ENCODE data around the gene CLASP1. TPM values are rescaled to one million over a fixed set of nuclear protein-coding genes. Genes with fewer than 3 reads are reported as not detected.

Gene CLASP1
- total RNA-seq, 1 experiment from 2014 or later: 45.9 TPM

- Mint-ChIP-seq H3K36me3 (ENCODE audit: insufficient read depth in 1 of 3, low read depth in 3 of 3) (peaks cover 5 to 52% (median 44%) of the 10 kb centered on the region in 3 experiments; a peak in 6 of 7 replicates), H3K27me3 (ENCODE audit: low read depth) (no peaks in the 10 kb centered on the region), H3K4me3 (no peak overlapping the region), H3K9me3 (no peaks in the 10 kb centered on the region), H3K4me1 (no peaks in the 10 kb centered on the region), H3K27ac (no peak overlapping the region)
- H4K20me1 ChIP-seq (ENCODE audit: control insufficient read depth, insufficient read depth, insufficient read length): no peaks in the 10 kb centered on the region
- no peak for TF ChIP-seq CTCF (conservative IDR thresholded peaks at IDR 0.05)
- no peak overlapping the region for H3T11ph ChIP-seq (ENCODE audit: low read length)
- no peaks in the 10 kb centered on the region for H3K9me3 ChIP-seq (ENCODE audit: control insufficient read depth, low read depth, low read length)
- no peak overlapping the region for H2AFZ ChIP-seq (ENCODE audit: low read length)
- no peaks in the 10 kb centered on the region for H3K79me1 ChIP-seq (ENCODE audit: insufficient read depth, low read depth, low read length, poor library complexity, severe bottlenecking)
- H2BK20ac ChIP-seq (ENCODE audit: low read depth, low read length, poor library complexity, severe bottlenecking): no peak overlapping the region
- H3K4me2 ChIP-seq (ENCODE audit: insufficient read depth, insufficient read length, low read length): no peak overlapping the region
- H2BK120ac ChIP-seq (ENCODE audit: low read depth, low read length, poor library complexity, severe bottlenecking): no peak overlapping the region
- no peak overlapping the region for H3K4ac ChIP-seq (ENCODE audit: low read depth, low read length)
- H3K23ac ChIP-seq (ENCODE audit: insufficient read length, low read depth, low read length): no peak overlapping the region
- H3K4me1 ChIP-seq (ENCODE audit: insufficient read depth, low read length): no peaks in the 10 kb centered on the region
- H3K23me2 ChIP-seq (ENCODE audit: insufficient read length, low read depth, low read length, poor library complexity, severe bottlenecking): no peaks in the 10 kb centered on the region
- H3K79me2 ChIP-seq (ENCODE audit: insufficient read depth, low read length): no peaks in the 10 kb centered on the region
- no CpG with 5 or more reads among the region's 1 CpG for WGBS (ENCODE audit: extremely low coverage, insufficient read length, low lambda C conversion rate)
- no peak overlapping the region for H3K18ac ChIP-seq (ENCODE audit: insufficient read length, low read depth, low read length)
- H3K56ac ChIP-seq (ENCODE audit: insufficient read length, low read depth, low read length): no peak overlapping the region
- no peak overlapping the region for H4K5ac ChIP-seq (ENCODE audit: insufficient read length, low read depth, low read length)
- no peaks in the 10 kb centered on the region for H3K27me3 ChIP-seq (ENCODE audit: insufficient read depth, low read length)
- no peak overlapping the region for H2BK12ac ChIP-seq (ENCODE audit: insufficient read length, low read depth, low read length)
- H3K27ac ChIP-seq (ENCODE audit: insufficient read length, low read depth, low read length): no peak overlapping the region
- H2BK15ac ChIP-seq (ENCODE audit: low read depth, low read length): no peak overlapping the region
- H2AK5ac ChIP-seq (ENCODE audit: insufficient read length, low read length): no peak overlapping the region
- H3K9ac ChIP-seq (ENCODE audit: extremely low read depth, insufficient read length, low read length): no peak overlapping the region
- no peak overlapping the region for H4K8ac ChIP-seq (replicated peaks; ENCODE audit: insufficient read length, low read depth, low read length)
- H4K91ac ChIP-seq (ENCODE audit: insufficient read length, low read depth, low read length): no peak overlapping the region
- no peak overlapping the region for H3K14ac ChIP-seq (ENCODE audit: insufficient read depth, low read length)
- no peak for DNase-seq
- no peak overlapping the region for H2BK5ac ChIP-seq (ENCODE audit: insufficient read length, low read length)
These were observed 293.8 kb downstream of the CLASP1 start for GRCh38 chr2:121355488-121355887.

Data from H9 (cell line).